Loucy (cell line): ENCODE results near the gene LCN12.

Experiments used
- H2AFZ ChIP-seq: fragments of 200-600 bp; sonication (generic); 2 replicates; pipeline ENCODE4 v1.6.0; 2016; ENCODE audit warnings: antibody characterized with exemption, mild to moderate bottlenecking, low read length, moderate library complexity
- H3F3A ChIP-seq: fragments of 200-600 bp; 2 replicates; pipeline ENCODE4 v1.6.0; 2016; ENCODE audit warnings: antibody characterized with exemption, low read depth, mild to moderate bottlenecking
- H3K27me3 ChIP-seq: fragments of 200-600 bp; sonication (generic); 2 replicates; pipeline ENCODE4 v1.6.1; 2014; ENCODE audit warnings: low read length, mild to moderate bottlenecking; ENCODE audit not compliant: insufficient read depth, poor library complexity, severe bottlenecking
- H3K36me3 ChIP-seq: fragments of 200-600 bp; sonication (generic); 2 replicates; pipeline ENCODE4 v1.6.1; 2016; ENCODE audit warnings: low read length; ENCODE audit not compliant: insufficient read depth
- H3K4me1 ChIP-seq: fragments of 200-600 bp; sonication (generic); 2 replicates; pipeline ENCODE4 v1.5.1; 2014; ENCODE audit warnings: low read length, mild to moderate bottlenecking; ENCODE audit not compliant: insufficient read depth, poor library complexity, severe bottlenecking
- H3K4me2 ChIP-seq: fragments of 200-600 bp; sonication (generic); 2 replicates; pipeline ENCODE4 v1.6.0; 2014; ENCODE audit warnings: antibody characterized with exemption, low read length, low read depth, mild to moderate bottlenecking; ENCODE audit not compliant: poor library complexity, severe bottlenecking
- H3K4me3 ChIP-seq: fragments of 200-600 bp; sonication (generic); 2 replicates; pipeline ENCODE4 v1.5.1; 2014; ENCODE audit warnings: low read length, mild to moderate bottlenecking, mixed read lengths; ENCODE audit not compliant: poor library complexity, severe bottlenecking
- H3K79me2 ChIP-seq: fragments of 200-600 bp; sonication (generic); 2 replicates; pipeline ENCODE4 v1.6.1; 2014; ENCODE audit warnings: low read length; ENCODE audit not compliant: insufficient read depth
- H3K9ac ChIP-seq: fragments of 200-600 bp; sonication (generic); 2 replicates; pipeline ENCODE4 v1.6.0; 2014; ENCODE audit warnings: mild to moderate bottlenecking, low read depth, low read length, moderate library complexity; ENCODE audit not compliant: poor library complexity, severe bottlenecking
- H3K9me2 ChIP-seq: fragments of 200-600 bp; sonication (generic); replicated peaks from 2 replicates; pipeline ENCODE4 v1.6.1; 2016; ENCODE audit warnings: low read depth, low read length, mixed read lengths
- H3K9me3 ChIP-seq: fragments of 200-600 bp; sonication (generic); 2 replicates; pipeline ENCODE4 v1.6.1; 2014; ENCODE audit warnings: mild to moderate bottlenecking, antibody characterized with exemption, low read length, low read depth; ENCODE audit not compliant: insufficient read depth
- H4K20me1 ChIP-seq: fragments of 200-600 bp; sonication (generic); 2 replicates; pipeline ENCODE4 v1.6.0; 2014; ENCODE audit warnings: antibody characterized with exemption, low read length, mild to moderate bottlenecking; ENCODE audit not compliant: insufficient read depth, poor library complexity, severe bottlenecking
- CTCF ChIP-seq: fragments of 200-600 bp; sonication (generic); conservative IDR thresholded peaks from 2 replicates; pipeline ENCODE4 v1.5.1; 2014; ENCODE audit warnings: mild to moderate bottlenecking, antibody characterized with exemption, low read length
- EZH2phosphoT487 ChIP-seq: fragments of 200-600 bp; IDR thresholded peaks from 2 replicates; pipeline ENCODE4 v1.6.1; 2018; ENCODE audit warnings: antibody characterized with exemption, mild to moderate bottlenecking, moderate library complexity, borderline replicate concordance

The LCN12 gene

GRCh38 chr9:136963751-136964150 lies 11.7 kb downstream of the LCN12 start:
- H3K9me3 ChIP-seq, result no peaks in the 10 kb centered on the region
- H4K20me1 ChIP-seq, result no peaks in the 10 kb centered on the region
- no peaks in the 10 kb centered on the region for H3K9me2 ChIP-seq
- H2AFZ ChIP-seq, result no peak overlapping the region
- no peaks in the 10 kb centered on the region for H3F3A ChIP-seq
- TF ChIP-seq CTCF (no peak), EZH2phosphoT487 (no peak)
- no peaks in the 10 kb centered on the region for H3K36me3 ChIP-seq
- no peak overlapping the region for H3K4me3 ChIP-seq
- no peaks in the 10 kb centered on the region for H3K79me2 ChIP-seq
- H3K4me1 ChIP-seq, result peaks cover 9% of the 10 kb centered on the region
- H3K27me3 ChIP-seq, result no peaks in the 10 kb centered on the region
- H3K9ac ChIP-seq, result no peak overlapping the region
- no peak overlapping the region for H3K4me2 ChIP-seq

GRCh38 chr9:136964171-136964689 lies 12.2 kb downstream of the LCN12 start:
- no peaks in the 10 kb centered on the region for H3K36me3 ChIP-seq
- no peaks in the 10 kb centered on the region for H3F3A ChIP-seq
- no peaks in the 10 kb centered on the region for H3K9me2 ChIP-seq
- H3K9me3 ChIP-seq, result no peaks in the 10 kb centered on the region
- no peak overlapping the region for H3K4me3 ChIP-seq
- no peak for TF ChIP-seq EZH2phosphoT487
- no peak for TF ChIP-seq CTCF
- no peaks in the 10 kb centered on the region for H4K20me1 ChIP-seq
- peaks cover 9% of the 10 kb centered on the region for H3K4me1 ChIP-seq
- no peak overlapping the region for H3K9ac ChIP-seq
- no peak overlapping the region for H2AFZ ChIP-seq
- H3K4me2 ChIP-seq, result no peak overlapping the region
- no peaks in the 10 kb centered on the region for H3K27me3 ChIP-seq
- H3K79me2 ChIP-seq, result no peaks in the 10 kb centered on the region

- no peaks in the 10 kb centered on the region for H3K9me2 ChIP-seq
- peaks cover 9% of the 10 kb centered on the region for H3K4me1 ChIP-seq
- no peak overlapping the region for H3K9ac ChIP-seq
- no peak overlapping the region for H3K4me2 ChIP-seq
- H3F3A ChIP-seq, result no peaks in the 10 kb centered on the region
- no peaks in the 10 kb centered on the region for H3K27me3 ChIP-seq
- H3K9me3 ChIP-seq, result no peaks in the 10 kb centered on the region
- no peak for TF ChIP-seq CTCF
- TF ChIP-seq EZH2phosphoT487, result no peak
- no peaks in the 10 kb centered on the region for H3K79me2 ChIP-seq
- H3K4me3 ChIP-seq, result no peak overlapping the region
- no peaks in the 10 kb centered on the region for H3K36me3 ChIP-seq
- H2AFZ ChIP-seq, result no peak overlapping the region
- H4K20me1 ChIP-seq, result no peaks in the 10 kb centered on the region
Observed at GRCh38 chr9:136964833-136965422, 12.9 kb downstream of the LCN12 start.
